ENCODE results near the gene MTRF1L. TPM values are rescaled to one million over a fixed set of nuclear protein-coding genes. Genes with fewer than 3 reads are reported as not detected.

The MTRF1L gene
- total and polyA plus RNA-seq, 2 of the 8 experiments (the other 6 are each of a cell fraction or from before 2014, with no cell fraction given): 4.5 to 26.5 TPM

DNA sequence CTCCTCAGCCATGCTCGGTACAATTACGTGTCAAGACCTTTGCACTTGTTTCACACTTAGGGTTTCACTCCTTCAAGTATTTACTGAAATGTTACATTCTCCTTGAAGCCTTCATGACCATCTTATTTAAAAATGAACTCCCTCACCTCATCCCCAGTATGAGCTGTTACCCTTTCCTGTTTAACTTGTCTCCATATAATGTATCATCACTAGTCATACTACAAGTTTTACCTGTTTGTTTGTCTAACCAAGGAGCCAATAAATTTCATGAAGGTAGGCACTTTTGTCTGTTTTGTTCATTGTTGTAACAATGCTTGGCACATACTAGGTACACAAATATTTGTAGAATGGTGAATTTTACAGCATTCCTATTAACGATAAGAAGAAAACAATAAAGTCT is 46.1 kb upstream of the MTRF1L start:
- no peak overlapping the region for H3K27ac ChIP-seq (ENCODE audit: low read depth, low read length)
- no peak overlapping the region for H4K91ac ChIP-seq (replicated peaks; ENCODE audit: insufficient read length, low read length)
- no peak overlapping the region for H3K56ac ChIP-seq (replicated peaks; ENCODE audit: insufficient read length, low read depth, low read length)
- H3K79me1 ChIP-seq (ENCODE audit: low read depth, low read length): 0 out of 2 replicates have a peak, but pooled peaks cover 2% of the 10 kb centered on the region
- H2BK20ac ChIP-seq (ENCODE audit: low read length): no peak overlapping the region
- no peak overlapping the region for H3K4ac ChIP-seq (replicated peaks; ENCODE audit: insufficient read length, low read depth, low read length)
- H4K5ac ChIP-seq (ENCODE audit: insufficient read length, low read depth, low read length): no peak overlapping the region
- no peaks in the 10 kb centered on the region for H3K36me3 ChIP-seq (ENCODE audit: control insufficient read depth in 2 of 4, insufficient read depth in 4 of 4, low read length in 3 of 4)
- H3K18ac ChIP-seq (ENCODE audit: extremely low read depth, low read length): no peak overlapping the region
- H4K8ac ChIP-seq (ENCODE audit: extremely low read depth, insufficient read depth, low read length): no peak overlapping the region
- no peak for TF ChIP-seq KDM4A (IDR thresholded peaks at IDR 0.05; ENCODE audit: low read depth, low read length, severe bottlenecking)
- no peak for TF ChIP-seq CREB1 (IDR thresholded peaks at IDR 0.05)
- no peak for TF ChIP-seq KDM5A (IDR thresholded peaks at IDR 0.05; ENCODE audit: low read length)
- TF ChIP-seq BRCA1 (IDR thresholded peaks at IDR 0.05; ENCODE audit: low read depth, low read length): no peak
- TF ChIP-seq POU5F1 (IDR thresholded peaks at IDR 0.05; ENCODE audit: low read depth, low read length): no peak
- no peak for TF ChIP-seq ASH2L (IDR thresholded peaks at IDR 0.05; ENCODE audit: low read length)
- no peak for TF ChIP-seq HDAC6 (IDR thresholded peaks at IDR 0.05; ENCODE audit: low read depth, low read length)
- TF ChIP-seq GTF2F1 (IDR thresholded peaks at IDR 0.05; ENCODE audit: borderline replicate concordance, low read depth, low read length): no peak
- no peak for TF ChIP-seq GABPA (IDR thresholded peaks at IDR 0.05; ENCODE audit: borderline replicate concordance, insufficient read depth, low read length)
- no peak for TF ChIP-seq TBP (IDR thresholded peaks at IDR 0.05; ENCODE audit: low read depth, low read length)
- no peak for TF ChIP-seq JUN (IDR thresholded peaks at IDR 0.05; ENCODE audit: low read depth, low read length)
- TF ChIP-seq NRF1 (IDR thresholded peaks at IDR 0.05; ENCODE audit: low read depth, low read length): no peak
- no peak for TF ChIP-seq BCL11A (IDR thresholded peaks at IDR 0.05; ENCODE audit: low read depth in 2 of 2, low read length in 2 of 2)
- H2BK120ac ChIP-seq (replicated peaks; ENCODE audit: low read depth, low read length): no peak overlapping the region
- H3K14ac ChIP-seq (ENCODE audit: insufficient read length): no peak overlapping the region
- no peak overlapping the region for H2AK5ac ChIP-seq (ENCODE audit: low read depth, low read length)
- no peak overlapping the region for H3K4me2 ChIP-seq (ENCODE audit: insufficient read depth in 1 of 2, low read depth in 2 of 2, low read length in 2 of 2)
- H3K23ac ChIP-seq (ENCODE audit: insufficient read length): no peak overlapping the region
- H3K79me2 ChIP-seq (ENCODE audit: control insufficient read depth in 1 of 2, insufficient read depth in 2 of 2, low read length in 2 of 2): no peaks in the 10 kb centered on the region
- H3K27me3 ChIP-seq (replicated peaks in 1 of 4; ENCODE audit: control insufficient read depth in 3 of 4, extremely low read depth in 1 of 4, insufficient read depth in 3 of 4, low read length in 3 of 4): no peaks in the 10 kb centered on the region
- H3K4me3 ChIP-seq (ENCODE audit: extremely low read depth in 1 of 4, insufficient read depth in 2 of 4, low read depth in 3 of 4, low read length in 4 of 4): no peak overlapping the region
- POLR2A ChIA-PET (ENCODE audit: partially characterized antibody): no interaction called here
- H3K9ac ChIP-seq (replicated peaks in 1 of 4; ENCODE audit: extremely low read depth in 1 of 4, low read depth in 3 of 4, low read length in 3 of 4): no peak overlapping the region
- peaks cover 0 to 3% (median 0%) of the 10 kb centered on the region in 4 experiments; a peak in 1 of 7 replicates for H3K4me1 ChIP-seq (replicated peaks in 1 of 4; ENCODE audit: control insufficient read depth in 3 of 4, insufficient read depth in 4 of 4, low read length in 3 of 4)
- H2BK12ac ChIP-seq (ENCODE audit: low read depth, low read length): no peak overlapping the region
- no peak for FAIRE-seq
- no peak overlapping the region for H2AFZ ChIP-seq (ENCODE audit: low read length)
- H2BK5ac ChIP-seq (ENCODE audit: low read depth, low read length): no peak overlapping the region
- H3K9me3 ChIP-seq (ENCODE audit: insufficient read depth in 2 of 2, low read depth in 1 of 2, low read length in 1 of 2): no peaks in the 10 kb centered on the region
- H4K20me1 ChIP-seq (replicated peaks in 1 of 2; ENCODE audit: control insufficient read depth in 1 of 2, insufficient read depth in 2 of 2, low read length in 2 of 2): no peaks in the 10 kb centered on the region
- CTCF ChIA-PET (ENCODE audit: partially characterized antibody): no interaction called here
- WGBS, 2 experiments (ENCODE audit: extremely low coverage in 1 of 2, insufficient coverage in 1 of 2, insufficient read length in 1 of 2, insufficient replicate concordance in 2 of 2, low coverage in 1 of 2, low lambda C conversion rate in 2 of 2, missing lambda C conversion rate in 1 of 2): 87% methylated on average over 3 of the region's 3 CpGs; no CpG with 5 or more reads in 1 of the 2 experiments
- no peaks in the 10 kb centered on the region for H3K23me2 ChIP-seq (ENCODE audit: low read depth, low read length)
- DNase-seq (ENCODE audit: low read depth in 1 of 2, low spot score in 2 of 2): no peak
- H2BK15ac ChIP-seq (ENCODE audit: low read length): no peak overlapping the region

Data from H1 (cell line).